C4-2B (cell line): ENCODE data around the gene PRR5.

Experiments
- H3K27ac ChIP-seq: fragments of 450-650 bp; 2 replicates; pipeline ENCODE4 v1.5.1; 2017
- CTCF ChIP-seq: fragments of 450-650 bp; conservative IDR thresholded peaks from 2 replicates; pipeline ENCODE4 v1.5.1; 2017; ENCODE audit warnings: mild to moderate bottlenecking
- ZFX ChIP-seq: fragments of 450-650 bp; IDR thresholded peaks from 2 replicates; pipeline ENCODE4 v1.6.1; 2017

The PRR5 gene

GRCh38 chr22:44764373-44764772 lies 62.4 kb downstream of the PRR5 start:
- TF ChIP-seq ZFX = no peak
- TF ChIP-seq CTCF = no peak
- H3K27ac ChIP-seq = no peak overlapping the region

- TF ChIP-seq CTCF (no peak), ZFX (no peak)
- no peak overlapping the region for H3K27ac ChIP-seq
Observed at GRCh38 chr22:44764974-44765373, 63.0 kb downstream of the PRR5 start.

- no peak for TF ChIP-seq ZFX
- TF ChIP-seq CTCF = no peak
- H3K27ac ChIP-seq = no peak overlapping the region
Observed at GRCh38 chr22:44765571-44766285, 63.7 kb downstream of the PRR5 start.

- TF ChIP-seq CTCF = no peak
- TF ChIP-seq ZFX = no peak
- no peak overlapping the region for H3K27ac ChIP-seq
Observed at GRCh38 chr22:44773082-44773481, 71.1 kb downstream of the PRR5 start.

GRCh38 chr22:44775862-44776261 lies 73.9 kb downstream of the PRR5 start:
- H3K27ac ChIP-seq = no peak overlapping the region
- TF ChIP-seq ZFX (no peak), CTCF (no peak)

- H3K27ac ChIP-seq = no peak overlapping the region
- TF ChIP-seq CTCF (no peak), ZFX (no peak)
Observed at GRCh38 chr22:44776605-44777363, 74.8 kb downstream of the PRR5 start.

- TF ChIP-seq ZFX (no peak), CTCF (no peak)
- H3K27ac ChIP-seq = no peak overlapping the region
Observed at GRCh38 chr22:44777364-44777755, 75.4 kb downstream of the PRR5 start.
